GM15510 (cell line): ENCODE results near the gene SLC26A2.

Experiments
- POLR2A ChIP-seq: IDR thresholded peaks from 3 replicates; pipeline ENCODE4 v1.6.1; 2011; ENCODE audit warnings: borderline replicate concordance; ENCODE audit not compliant: insufficient read length; ENCODE audit errors: extremely low read depth

The SLC26A2 gene

DNA sequence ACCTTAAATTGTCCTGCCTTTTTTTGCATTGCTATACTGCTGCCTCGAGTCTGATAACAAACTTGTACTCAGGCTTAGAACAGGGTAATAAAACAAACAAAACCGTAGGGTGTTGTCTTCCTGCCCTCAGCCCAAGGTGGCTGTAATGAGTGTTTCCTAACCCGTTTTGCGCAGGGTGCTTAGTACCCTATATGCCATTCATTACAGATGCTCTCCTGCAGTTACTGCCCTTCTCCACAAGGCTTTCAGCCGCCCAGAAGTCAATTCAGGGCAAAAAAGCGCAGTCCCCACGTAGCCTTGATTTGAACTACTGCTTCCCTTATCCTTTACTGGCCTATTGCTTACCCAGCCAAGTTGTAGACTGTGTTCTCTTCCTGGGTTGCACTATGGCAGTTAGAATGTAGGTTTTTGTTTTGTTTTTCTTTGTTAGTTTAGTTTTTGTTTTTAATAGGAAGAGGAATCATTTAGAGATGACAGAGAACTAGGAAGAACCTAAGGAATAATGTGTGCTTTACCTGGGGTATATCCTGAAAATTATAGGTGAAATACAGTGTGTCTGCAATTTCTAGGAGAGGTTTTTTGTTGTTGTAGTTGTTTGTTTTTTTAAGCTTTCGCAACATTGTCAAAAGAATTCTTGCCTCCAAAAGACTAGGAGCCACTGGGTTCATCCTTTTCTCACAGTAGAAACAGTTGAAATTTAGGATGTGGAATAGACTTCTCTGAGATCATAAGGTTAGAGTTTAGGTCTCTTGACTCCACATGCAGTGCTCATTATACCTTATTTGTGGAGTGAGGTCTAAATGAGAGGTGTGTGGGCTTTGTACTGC lies 41.3 kb downstream of the SLC26A2 start:
- no peak for TF ChIP-seq POLR2A

- TF ChIP-seq POLR2A = no peak
These were observed 45.8 kb downstream of the SLC26A2 start for GRCh38 chr5:150006318-150006717.

GRCh38 chr5:150007050-150007449 lies 46.5 kb downstream of the SLC26A2 start:
- no peak for TF ChIP-seq POLR2A

GRCh38 chr5:150009671-150010387 lies 49.3 kb downstream of the SLC26A2 start:
- no peak for TF ChIP-seq POLR2A

GRCh38 chr5:150013931-150014330 lies 53.4 kb downstream of the SLC26A2 start:
- no peak for TF ChIP-seq POLR2A

GRCh38 chr5:150014456-150014855 lies 53.9 kb downstream of the SLC26A2 start:
- no peak for TF ChIP-seq POLR2A

DNA sequence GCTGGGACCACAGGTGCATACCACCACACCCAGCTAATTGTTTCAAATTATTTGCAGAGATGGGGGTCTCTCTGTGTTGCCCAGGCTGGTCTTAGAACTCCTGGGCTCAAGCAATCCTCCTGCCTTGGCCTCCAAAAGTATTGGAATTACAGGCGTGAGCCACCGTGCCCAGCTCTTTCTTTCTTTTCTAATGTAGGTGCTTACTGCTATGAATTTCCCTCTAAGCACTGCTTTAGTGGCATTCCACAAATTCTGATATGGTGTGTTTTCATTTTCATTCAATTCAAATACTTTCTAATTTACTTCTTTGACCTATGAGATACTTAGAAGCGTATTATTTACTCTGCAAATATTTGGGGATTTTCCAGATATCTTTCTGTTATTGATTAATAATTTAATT lies 54.9 kb downstream of the SLC26A2 start:
- no peak for TF ChIP-seq POLR2A

GRCh38 chr5:150016537-150016936 lies 56.0 kb downstream of the SLC26A2 start:
- TF ChIP-seq POLR2A = no peak

DNA sequence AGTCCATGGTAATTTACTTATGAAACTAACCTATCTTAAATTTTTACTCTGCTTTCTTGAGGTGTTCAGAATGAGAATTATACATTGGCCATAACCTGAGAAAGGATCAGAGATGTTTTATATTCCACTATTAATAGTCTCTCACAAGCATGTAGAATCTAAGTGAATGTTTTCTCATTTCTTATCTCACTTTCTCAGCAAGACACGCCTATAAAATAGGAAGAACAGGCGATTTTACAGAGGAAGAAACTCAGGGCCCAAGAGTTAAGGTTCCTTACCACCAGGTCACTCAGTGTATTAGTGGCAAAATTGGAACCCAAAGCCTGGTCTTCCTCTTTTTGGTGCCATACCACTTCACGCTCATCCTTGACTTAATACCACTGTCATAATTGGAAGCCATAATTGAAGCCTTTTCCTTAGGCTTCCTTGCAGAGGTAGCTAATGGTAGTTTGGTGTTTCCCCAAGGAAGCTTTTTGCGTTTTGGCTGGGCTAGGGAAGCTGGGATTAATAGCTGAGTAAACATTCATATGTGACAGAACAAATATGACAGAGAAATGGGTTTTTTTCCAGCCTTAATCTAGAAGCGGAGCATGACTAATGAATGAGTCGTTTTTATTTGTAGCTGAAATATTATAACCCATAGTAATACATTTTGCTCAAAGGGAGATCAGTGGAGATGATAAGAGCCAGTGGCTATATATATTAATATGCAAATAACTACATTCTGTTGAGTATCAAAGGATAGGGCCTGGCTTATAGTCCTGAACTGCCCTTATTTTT lies 56.9 kb downstream of the SLC26A2 start:
- no peak for TF ChIP-seq POLR2A

GRCh38 chr5:150020249-150020648 lies 59.7 kb downstream of the SLC26A2 start:
- TF ChIP-seq POLR2A = no peak

- no peak for TF ChIP-seq POLR2A
These were observed 61.1 kb downstream of the SLC26A2 start for GRCh38 chr5:150021491-150022157.

DNA sequence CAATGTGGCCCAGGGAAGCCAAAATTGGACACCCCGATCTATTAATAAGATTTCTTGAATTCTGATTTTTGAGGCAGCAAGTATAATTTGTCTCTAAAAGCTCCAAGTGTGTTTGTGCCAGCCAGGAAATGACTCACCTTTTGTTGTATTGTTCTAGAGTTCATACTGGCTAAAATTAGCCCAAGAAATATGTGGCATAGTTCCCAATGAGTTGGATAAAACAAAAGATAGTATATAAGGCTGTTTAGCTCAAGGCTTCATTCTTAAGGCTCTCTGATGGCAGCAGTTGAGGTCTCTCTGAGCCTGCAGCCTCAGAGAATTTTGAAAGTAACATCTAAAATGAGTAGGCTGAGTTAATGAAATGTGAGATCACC lies 61.6 kb downstream of the SLC26A2 start:
- TF ChIP-seq POLR2A = no peak

DNA sequence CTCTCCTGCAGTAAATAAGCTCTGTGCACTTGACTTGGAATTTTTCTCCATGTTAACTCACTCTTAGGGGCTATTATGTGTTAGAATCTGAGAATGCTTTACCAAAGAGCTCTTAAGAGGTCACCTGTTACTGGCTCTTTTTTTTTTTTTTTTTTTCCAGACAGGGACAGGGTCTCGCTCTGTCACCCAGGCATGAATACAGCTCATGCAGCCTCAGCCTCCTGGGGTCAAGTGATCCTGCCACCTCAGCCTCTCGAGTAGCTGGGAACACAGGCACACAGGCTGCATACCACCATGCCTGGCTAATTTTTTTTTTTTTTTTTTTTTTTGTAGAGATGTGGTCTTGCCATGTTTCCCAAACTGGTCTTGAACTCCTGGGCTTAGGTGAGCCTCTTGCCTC lies 62.1 kb downstream of the SLC26A2 start:
- TF ChIP-seq POLR2A = no peak

- TF ChIP-seq POLR2A = no peak
These were observed 62.6 kb downstream of the SLC26A2 start for GRCh38 chr5:150023136-150023535.
